Muscle of leg (tissue), 11 donors: ENCODE measurements around the gene PDLIM7. TPM values are rescaled to one million over a fixed set of nuclear protein-coding genes. Genes with fewer than 3 reads are reported as not detected.

ENCODE experiments used
- DNase-seq: peaks from one replicate; pipeline ENCODE4 v3.0.0; 2013
- H3K27ac ChIP-seq: one replicate; pipeline ENCODE4 v1.5.1; 2013; ENCODE audit warnings: mild to moderate bottlenecking, low read length, control low read depth
- H3K27me3 ChIP-seq: one replicate; pipeline ENCODE4 v1.6.1; 2013; ENCODE audit warnings: low read length; ENCODE audit not compliant: control insufficient read depth, insufficient read depth
- H3K36me3 ChIP-seq: one replicate; pipeline ENCODE4 v1.6.1; 2013; ENCODE audit warnings: low read length; ENCODE audit not compliant: control insufficient read depth, insufficient read depth
- H3K4me1 ChIP-seq: one replicate; pipeline ENCODE4 v1.6.1; 2013; ENCODE audit warnings: low read length; ENCODE audit not compliant: control insufficient read depth, insufficient read depth
- H3K4me3 ChIP-seq: one replicate; pipeline ENCODE4 v1.5.1; 2013; ENCODE audit warnings: low read length, control low read depth
- H3K9me3 ChIP-seq: replicated peaks from 2 replicates; pipeline ENCODE4 v1.6.1; 2013; ENCODE audit warnings: low read depth, low read length; ENCODE audit not compliant: control insufficient read depth
- WGBS: methylation state at CpG from one replicate; pipeline ENCODE4 v1.1.5; 2013; ENCODE audit warnings: missing lambda C conversion rate; ENCODE audit not compliant: insufficient coverage; 5-methylcytosine and 5-hydroxymethylcytosine counted together
- polyA plus RNA-seq, 8 donors: library from polyadenylated mRNA; unstranded; fragments of 120-200 nt; gene quantifications; one replicate each; pipeline versions ENCODE4 v1.2.1 to v1.2.3, GENCODE V29; 2013; ENCODE audit warnings: inconsistent platforms in 1 of 8, low replicate concordance in 1 of 8; ENCODE audit not compliant: insufficient read length in 8 of 8, insufficient read depth in 1 of 8
- total RNA-seq: library from RNA; stranded (reverse); fragments of 120-200 nt; gene quantifications from one replicate; pipeline ENCODE4 v1.2.4, GENCODE V29; 2013

PDLIM7 gene
- total and polyA plus RNA-seq, 9 donors = 97.1 to 458 (median 269) TPM

GRCh38 chr5:177493795-177494345 is 3.5 kb downstream of the PDLIM7 start:
- Histone ChIP-seq H3K4me3 (no peak overlapping the region), H3K27ac (peak overlapping the region; percentile 94), H3K4me1 (peaks cover 84% of the 10 kb centered on the region), H3K36me3 (peaks cover 56% of the 10 kb centered on the region), H3K27me3 (peaks cover 3% of the 10 kb centered on the region), H3K9me3 (no peaks in the 10 kb centered on the region)
- DNase-seq = no peak
- WGBS = 70% methylated on average over 4 of the region's 5 CpGs

GRCh38 chr5:177492841-177493240 is 4.6 kb downstream of the PDLIM7 start:
- Histone ChIP-seq H3K4me1 (peaks cover 75% of the 10 kb centered on the region), H3K27ac (peak overlapping the region; percentile 94), H3K36me3 (peaks cover 66% of the 10 kb centered on the region)

GRCh38 chr5:177491983-177492746 is 5.2 kb downstream of the PDLIM7 start:
- Histone ChIP-seq H3K27me3 (no peaks in the 10 kb centered on the region), H3K9me3 (no peaks in the 10 kb centered on the region), H3K4me1 (peaks cover 72% of the 10 kb centered on the region), H3K36me3 (peaks cover 73% of the 10 kb centered on the region), H3K27ac (peak overlapping the region; percentile 94), H3K4me3 (no peak overlapping the region)
- WGBS = 88% methylated on average over 37 of the region's 54 CpGs
- no peak for DNase-seq

More at GRCh38 chr5:177492841-177493240, 4.6 kb downstream of the PDLIM7 start:
- no peak for DNase-seq
- Histone ChIP-seq H3K27me3 (no peaks in the 10 kb centered on the region), H3K4me3 (no peak overlapping the region), H3K9me3 (no peaks in the 10 kb centered on the region)
- WGBS = 90% methylated on average over 5 of the region's 7 CpGs

- Histone ChIP-seq H3K9me3 (no peaks in the 10 kb centered on the region), H3K36me3 (peaks cover 77% of the 10 kb centered on the region), H3K27ac (peak overlapping the region; percentile 43), H3K4me3 (no peak overlapping the region), H3K4me1 (peaks cover 71% of the 10 kb centered on the region), H3K27me3 (no peaks in the 10 kb centered on the region)
- WGBS = 38% methylated on average over 27 of the region's 43 CpGs
- DNase-seq = peak; percentile 64
These were observed 5.9 kb downstream of the PDLIM7 start for GRCh38 chr5:177491429-177491945.

- no peak for DNase-seq
- no peaks in the 10 kb centered on the region for H3K9me3 ChIP-seq
- H3K36me3 ChIP-seq = peaks cover 78% of the 10 kb centered on the region
- no peaks in the 10 kb centered on the region for H3K27me3 ChIP-seq
- H3K4me3 ChIP-seq = no peak overlapping the region
- peaks cover 66% of the 10 kb centered on the region for H3K4me1 ChIP-seq
- H3K27ac ChIP-seq = peak overlapping the region; percentile 43
- WGBS = 87% methylated on average over 16 of the region's 16 CpGs
These were observed 6.4 kb downstream of the PDLIM7 start for GRCh38 chr5:177490992-177491391.

- Histone ChIP-seq H3K27me3 (no peaks in the 10 kb centered on the region), H3K4me1 (peaks cover 64% of the 10 kb centered on the region), H3K27ac (no peak overlapping the region), H3K9me3 (no peaks in the 10 kb centered on the region), H3K36me3 (peaks cover 80% of the 10 kb centered on the region), H3K4me3 (no peak overlapping the region)
- 80% methylated on average over 14 of the region's 15 CpGs for WGBS
- DNase-seq = no peak
These were observed 7.0 kb downstream of the PDLIM7 start for GRCh38 chr5:177490311-177490991.

GRCh38 chr5:177489119-177489716 is 8.2 kb downstream of the PDLIM7 start:
- H3K27me3 ChIP-seq = no peaks in the 10 kb centered on the region
- H3K9me3 ChIP-seq = no peaks in the 10 kb centered on the region
- no peak for DNase-seq
- no peak overlapping the region for H3K27ac ChIP-seq
- H3K36me3 ChIP-seq = peaks cover 92% of the 10 kb centered on the region
- WGBS = 61% methylated on average over 12 of the region's 26 CpGs
- H3K4me3 ChIP-seq = no peak overlapping the region
- H3K4me1 ChIP-seq = peaks cover 64% of the 10 kb centered on the region

GRCh38 chr5:177487975-177488374 is 9.4 kb downstream of the PDLIM7 start:
- Histone ChIP-seq H3K27me3 (no peaks in the 10 kb centered on the region), H3K36me3 (peaks cover 92% of the 10 kb centered on the region), H3K4me3 (no peak overlapping the region), H3K27ac (no peak overlapping the region), H3K4me1 (peaks cover 58% of the 10 kb centered on the region), H3K9me3 (no peaks in the 10 kb centered on the region)
- WGBS = 85% methylated on average over 9 of the region's 15 CpGs
- DNase-seq = no peak

- DNase-seq = no peak
- Histone ChIP-seq H3K4me3 (no peak overlapping the region), H3K4me1 (peaks cover 50% of the 10 kb centered on the region), H3K9me3 (no peaks in the 10 kb centered on the region), H3K27me3 (no peaks in the 10 kb centered on the region), H3K27ac (no peak overlapping the region), H3K36me3 (peaks cover 90% of the 10 kb centered on the region)
- 82% methylated on average over 4 of the region's 8 CpGs for WGBS
These were observed 10.3 kb downstream of the PDLIM7 start for GRCh38 chr5:177487144-177487543.

GRCh38 chr5:177486256-177486655 is 11.1 kb downstream of the PDLIM7 start:
- no peaks in the 10 kb centered on the region for H3K27me3 ChIP-seq
- H3K9me3 ChIP-seq = no peaks in the 10 kb centered on the region
- no peak overlapping the region for H3K27ac ChIP-seq
- peaks cover 93% of the 10 kb centered on the region for H3K36me3 ChIP-seq
- H3K4me3 ChIP-seq = no peak overlapping the region
- WGBS = no CpG with 5 or more reads among the region's 3 CpGs
- peaks cover 45% of the 10 kb centered on the region for H3K4me1 ChIP-seq
- DNase-seq = no peak
